GM23338 (cell line): ENCODE data around the gene EVL. TPM values are rescaled to one million over a fixed set of nuclear protein-coding genes. Genes with fewer than 3 reads are reported as not detected.
A peak's percentile ranks its signal among the peaks of the same experiment; 100 is the strongest.

Experiments used
- ATAC-seq: fragments of 200-7000 bp; cut with Tn5 transposase; 3 replicates; pipeline ENCODE4 v1.9.1; 2020
- DNase-seq: peaks from one replicate; pipeline ENCODE4 v3.0.0-alpha.2; 2015; ENCODE audit warnings: low spot score
- H2AFZ ChIP-seq: fragments of 200-600 bp; sonication (generic); 2 replicates; pipeline ENCODE4 v1.8.0; 2016; ENCODE audit warnings: antibody characterized with exemption, mild to moderate bottlenecking, moderate library complexity
- H3F3A ChIP-seq: fragments of 200-600 bp; sonication (generic); replicated peaks from 2 replicates; pipeline ENCODE4 v1.8.0; 2017; ENCODE audit warnings: antibody characterized with exemption, mixed run types, low read depth
- H3K27ac ChIP-seq: fragments of 200-600 bp; sonication (generic); 2 replicates; pipeline ENCODE4 v1.6.1; 2016; ENCODE audit warnings: low read depth
- H3K27me3 ChIP-seq: fragments of 200-600 bp; sonication (generic); 2 replicates; pipeline ENCODE4 v1.8.0; 2016; ENCODE audit warnings: mild to moderate bottlenecking, mixed run types, moderate library complexity; ENCODE audit not compliant: insufficient read depth
- H3K36me3 ChIP-seq: fragments of 200-600 bp; sonication (generic); 2 replicates; pipeline ENCODE4 v1.8.0; 2016; ENCODE audit warnings: mild to moderate bottlenecking; ENCODE audit not compliant: insufficient read depth
- H3K4me1 ChIP-seq: fragments of 200-600 bp; sonication (generic); 2 replicates; pipeline ENCODE4 v1.8.0; 2016; ENCODE audit warnings: mild to moderate bottlenecking, moderate library complexity; ENCODE audit not compliant: insufficient read depth
- H3K4me2 ChIP-seq: fragments of 200-600 bp; sonication (generic); 2 replicates; pipeline ENCODE4 v1.7.1; 2017; ENCODE audit warnings: mixed run types
- H3K4me3 ChIP-seq: fragments of 200-600 bp; sonication (generic); 2 replicates; pipeline ENCODE4 v1.6.1; 2016; ENCODE audit warnings: mixed run types
- H3K79me2 ChIP-seq: fragments of 200-600 bp; sonication (generic); replicated peaks from 2 replicates; pipeline ENCODE4 v1.8.0; 2017; ENCODE audit warnings: mild to moderate bottlenecking; ENCODE audit not compliant: insufficient read depth
- H3K9me2 ChIP-seq: fragments of 200-600 bp; sonication (generic); 2 replicates; pipeline ENCODE4 v1.8.0; 2017; ENCODE audit not compliant: insufficient read depth
- H4K20me1 ChIP-seq: fragments of 200-600 bp; sonication (generic); replicated peaks from 2 replicates; pipeline ENCODE4 v1.8.0; 2017; ENCODE audit warnings: mild to moderate bottlenecking; ENCODE audit not compliant: insufficient read depth
- H3K27ac Mint-ChIP-seq: 2 replicates; pipeline ENCODE4 v1.8.0; 2020; ENCODE audit warnings: inconsistent platforms, mild to moderate bottlenecking, moderate library complexity, mixed read lengths
- H3K27me3 Mint-ChIP-seq: 3 replicates; pipeline ENCODE4 v1.8.0; 2022; ENCODE audit warnings: low read depth, mild to moderate bottlenecking, moderate library complexity, mixed read lengths, inconsistent platforms; ENCODE audit not compliant: insufficient read depth, poor library complexity
- H3K36me3 Mint-ChIP-seq: 3 replicates; pipeline ENCODE4 v1.8.0; 2021; ENCODE audit warnings: low read depth, mild to moderate bottlenecking, inconsistent platforms, moderate library complexity, mixed read lengths
- H3K4me1 Mint-ChIP-seq: 3 replicates; pipeline ENCODE4 v1.8.0; 2020; ENCODE audit warnings: mild to moderate bottlenecking, inconsistent platforms, mixed read lengths
- H3K4me3 Mint-ChIP-seq: 3 replicates; pipeline ENCODE4 v1.8.0; 2021; ENCODE audit warnings: moderate library complexity, mild to moderate bottlenecking, inconsistent platforms, mixed read lengths
- H3K9me3 Mint-ChIP-seq: 3 replicates; pipeline ENCODE4 v1.8.0; 2020; ENCODE audit warnings: moderate library complexity, mild to moderate bottlenecking, inconsistent platforms, mixed read lengths
- CREB1 ChIP-seq: fragments of 250-450 bp; sonication (Bioruptor Pico); IDR thresholded peaks from 2 replicates; pipeline ENCODE4 v1.5.0; 2020; ENCODE audit warnings: low read depth, mild to moderate bottlenecking, moderate library complexity
- CTCF ChIP-seq, 2 experiments: fragments of 200-600 bp in 1 of 2; sonication (generic) in 1 of 2; conservative IDR thresholded peaks; 2 replicates each; pipeline versions ENCODE4 v1.5.1 to v1.6.1; 2016 to 2017; ENCODE audit warnings: antibody characterized with exemption in 2 of 2, low read depth in 2 of 2, mild to moderate bottlenecking in 2 of 2, moderate library complexity in 1 of 2
- ETS1 ChIP-seq: IDR thresholded peaks from 2 replicates; pipeline ENCODE4 v1.6.1; 2016; ENCODE audit warnings: antibody characterized with exemption
- EZH2 ChIP-seq: fragments of 200-600 bp; sonication (generic); IDR thresholded peaks from one replicate; pipeline ENCODE4 v1.8.0; 2017; ENCODE audit warnings: antibody characterized with exemption, mild to moderate bottlenecking, low read depth; ENCODE audit not compliant: unreplicated experiment
- EZH2phosphoT487 ChIP-seq: fragments of 200-600 bp; sonication (generic); IDR thresholded peaks from one replicate; pipeline ENCODE4 v1.8.1; 2018; ENCODE audit warnings: antibody characterized with exemption; ENCODE audit not compliant: unreplicated experiment
- JUNB ChIP-seq: IDR thresholded peaks from one replicate; pipeline ENCODE4 v1.6.1; 2016; ENCODE audit warnings: antibody characterized with exemption; ENCODE audit not compliant: unreplicated experiment
- STAT1 ChIP-seq: IDR thresholded peaks from one replicate; pipeline ENCODE4 v1.6.1; 2016; ENCODE audit warnings: antibody characterized with exemption; ENCODE audit not compliant: unreplicated experiment
- ZNF331 ChIP-seq: fragments of 250-450 bp; sonication (Bioruptor Pico); IDR thresholded peaks from 2 replicates; pipeline ENCODE4 v1.5.0; 2020; ENCODE audit warnings: low read depth, mild to moderate bottlenecking, moderate library complexity
- ZNF462 ChIP-seq: fragments of 250-450 bp; sonication (Bioruptor Pico); IDR thresholded peaks from 2 replicates; pipeline ENCODE4 v1.5.0; 2020; ENCODE audit warnings: mild to moderate bottlenecking, moderate library complexity
- polyA plus RNA-seq: library from polyadenylated mRNA; unstranded; fragments of >200 nt; fragmentation: Nextera tagmentation; extraction: Ambion mirVana; gene quantifications from 2 replicates; pipeline ENCODE4 v1.2.1, GENCODE V29; 2016
- total RNA-seq: library from RNA; depleted of rRNA; stranded (reverse); fragments of >200 nt; shearing (Covaris generic); gene quantifications from 2 replicates; pipeline ENCODE4 v1.2.3, GENCODE V29; 2014

Gene EVL
- total and polyA plus RNA-seq, 2 experiments from 2014 or later, result 28.2 to 50.5 TPM

GRCh38 chr14:100117026-100117425, 51.8 kb downstream of the EVL start:
- Histone ChIP-seq H3K27ac (no peak overlapping the region), H3K4me3 (no peak overlapping the region), H3K9me2 (no peaks in the 10 kb centered on the region), H3K4me1 (no peaks in the 10 kb centered on the region), H3K27me3 (no peaks in the 10 kb centered on the region), H3K79me2 (no peaks in the 10 kb centered on the region), H4K20me1 (no peaks in the 10 kb centered on the region), H3K4me2 (no peak overlapping the region), H3F3A (no peaks in the 10 kb centered on the region), H2AFZ (no peak overlapping the region), H3K36me3 (no peaks in the 10 kb centered on the region)
- Mint-ChIP-seq H3K4me3 (no peak overlapping the region), H3K27ac (no peak overlapping the region), H3K9me3 (no peaks in the 10 kb centered on the region), H3K27me3 (peaks cover 5% of the 10 kb centered on the region), H3K4me1 (no peaks in the 10 kb centered on the region; the same call in 2 of the 3 replicates), H3K36me3 (no peaks in the 10 kb centered on the region; the same call in 2 of the 3 replicates)
- TF ChIP-seq CTCF (conservative IDR thresholded peaks at IDR 0.05; ENCODE audit: low read depth in 2 of 2) (0 out of 4 replicates have a peak, but pooled peaks of 1 of the 2 experiments have one; percentile 4), EZH2phosphoT487 (no peak)
- peak; percentile 40 for ATAC-seq
- DNase-seq, result no peak

GRCh38 chr14:100117633-100118395, 52.6 kb downstream of the EVL start:
- no peak overlapping the region for H3K4me3 Mint-ChIP-seq
- Histone ChIP-seq H3K36me3 (no peaks in the 10 kb centered on the region), H3F3A (no peaks in the 10 kb centered on the region)
- TF ChIP-seq CREB1 (no peak), JUNB (no peak), ETS1 (no peak), ZNF462 (CRISPR knock-in tag) (no peak), STAT1 (no peak), EZH2 (no peak), ZNF331 (no peak), CTCF (conservative IDR thresholded peaks at IDR 0.05; ENCODE audit: low read depth in 2 of 2) (no peak)

More at GRCh38 chr14:100117633-100118395, 52.6 kb downstream of the EVL start:
- Mint-ChIP-seq H3K9me3 (no peaks in the 10 kb centered on the region), H3K36me3 (no peaks in the 10 kb centered on the region; the same call in 2 of the 3 replicates), H3K4me1 (no peaks in the 10 kb centered on the region; the same call in 2 of the 3 replicates), H3K27me3 (peaks cover 5% of the 10 kb centered on the region), H3K27ac (no peak overlapping the region)
- ATAC-seq, result no peak
- Histone ChIP-seq H3K4me1 (no peaks in the 10 kb centered on the region), H3K4me2 (no peak overlapping the region), H3K4me3 (no peak overlapping the region), H3K27ac (no peak overlapping the region), H2AFZ (no peak overlapping the region), H4K20me1 (no peaks in the 10 kb centered on the region), H3K79me2 (no peaks in the 10 kb centered on the region), H3K9me2 (no peaks in the 10 kb centered on the region), H3K27me3 (no peaks in the 10 kb centered on the region)
- DNase-seq, result no peak
